H1 (cell line): ENCODE results near the gene PPP1CA. TPM values are rescaled to one million over a fixed set of nuclear protein-coding genes. Genes with fewer than 3 reads are reported as not detected.

Experiments
- BRCA1 ChIP-seq: IDR thresholded peaks from 2 replicates; pipeline ENCODE4 v1.6.1; 2012; ENCODE audit warnings: low read depth, low read length, improper control_type of control experiment
- CHD2 ChIP-seq: IDR thresholded peaks from 2 replicates; pipeline ENCODE4 v1.6.1; 2012; ENCODE audit warnings: low read length, improper control_type of control experiment
- CREB1 ChIP-seq: IDR thresholded peaks from 2 replicates; pipeline ENCODE4 v1.6.1; 2012; ENCODE audit warnings: inconsistent platforms
- CTBP2 ChIP-seq: IDR thresholded peaks from 2 replicates; pipeline ENCODE4 v1.7.0; 2011; ENCODE audit warnings: borderline replicate concordance, mild to moderate bottlenecking, moderate library complexity, mixed read lengths, low read length; ENCODE audit not compliant: insufficient read depth, insufficient read length
- EP300 ChIP-seq, 2 experiments: IDR thresholded peaks; 1 replicate in 1 of 2; 2 replicates in 1 of 2; pipeline ENCODE4 v1.6.1; 2011 to 2012; ENCODE audit warnings: low read depth in 2 of 2, low read length in 2 of 2, mild to moderate bottlenecking in 2 of 2, borderline replicate concordance in 1 of 2, inconsistent platforms in 1 of 2, moderate library complexity in 1 of 2
- HDAC6 ChIP-seq: IDR thresholded peaks from one replicate; pipeline ENCODE4 v1.7.1; 2012; ENCODE audit warnings: low read depth, mild to moderate bottlenecking, inconsistent platforms, low read length, moderate library complexity
- KDM1A ChIP-seq: fragments of 200-600, 300-600 bp; sonication (generic); IDR thresholded peaks from 2 replicates; pipeline ENCODE4 v1.7.1; 2016; ENCODE audit warnings: mild to moderate bottlenecking, low read length, borderline replicate concordance
- MAFK ChIP-seq: IDR thresholded peaks from 2 replicates; pipeline ENCODE4 v1.6.1; 2012; ENCODE audit warnings: low read depth, mild to moderate bottlenecking, improper control_type of control experiment, low read length
- PHF8 ChIP-seq: fragments of 200-600 bp; sonication (generic); conservative IDR thresholded peaks from 2 replicates; pipeline ENCODE4 v1.7.1; 2012; ENCODE audit warnings: low read depth, mild to moderate bottlenecking, inconsistent platforms, low read length, moderate library complexity
- POLR2A ChIP-seq, 2 experiments: IDR thresholded peaks; 1 replicate in 1 of 2; 2 replicates in 1 of 2; pipeline ENCODE4 v1.6.1; 2011; ENCODE audit warnings: low read depth in 2 of 2, low read length in 2 of 2, mild to moderate bottlenecking in 2 of 2; ENCODE audit errors: control extremely low read depth in 1 of 2
- POLR2AphosphoS5 ChIP-seq: IDR thresholded peaks from 2 replicates; pipeline ENCODE4 v1.6.1; 2011; ENCODE audit warnings: low read depth, low read length
- RNF2 ChIP-seq: fragments of 200-900, 300-1000 bp; sonication (generic); IDR thresholded peaks from 2 replicates; pipeline ENCODE4 v1.7.1; 2016; ENCODE audit warnings: borderline replicate concordance, low read depth, mild to moderate bottlenecking, antibody characterized with exemption, low read length; ENCODE audit not compliant: poor library complexity, severe bottlenecking; ENCODE audit errors: missing control alignments
- SIX5 ChIP-seq: IDR thresholded peaks from 2 replicates; pipeline ENCODE4 v1.6.1; 2011; ENCODE audit warnings: mild to moderate bottlenecking, low read depth, low read length
- SP1 ChIP-seq: IDR thresholded peaks from 2 replicates; pipeline ENCODE4 v1.6.1; 2011; ENCODE audit warnings: low read depth, low read length
- SP2 ChIP-seq: IDR thresholded peaks from 2 replicates; pipeline ENCODE4 v1.6.1; 2012; ENCODE audit warnings: mild to moderate bottlenecking, low read length, inconsistent platforms
- SRF ChIP-seq: IDR thresholded peaks from 2 replicates; pipeline ENCODE4 v1.6.1; 2011; ENCODE audit warnings: mild to moderate bottlenecking, low read depth, low read length, moderate library complexity
- SUZ12 ChIP-seq: fragments of 200-600 bp; sonication (generic); IDR thresholded peaks from 2 replicates; pipeline ENCODE4 v1.6.1; 2012; ENCODE audit warnings: mild to moderate bottlenecking, inconsistent platforms, low read length, moderate library complexity, mixed read lengths
- TAF1 ChIP-seq: IDR thresholded peaks from 2 replicates; pipeline ENCODE4 v1.6.1; 2011; ENCODE audit warnings: mild to moderate bottlenecking, low read depth, low read length
- TAF7 ChIP-seq: optimal IDR thresholded peaks from 2 replicates; pipeline ENCODE3; 2011; ENCODE audit warnings: low read depth, mild to moderate bottlenecking, inconsistent platforms, low read length, moderate library complexity, borderline replicate concordance
- YY1 ChIP-seq: IDR thresholded peaks from 2 replicates; pipeline ENCODE4 v1.6.1; 2011; ENCODE audit warnings: low read depth, mild to moderate bottlenecking, low read length
- polyA plus RNA-seq, 7 experiments: library from polyadenylated mRNA; depleted of rRNA in 3 of 7; stranded (reverse) in 5 of 7; unstranded in 2 of 7; fragments of >200 nt in 5 of 7; fragments of 200-250 nt in 2 of 7; gene quantifications; 1 replicate in 5 of 7; 2 replicates in 1 of 7; 4 replicates in 1 of 7; pipeline versions ENCODE4 v1.2.1 to v1.2.3, GENCODE V29; 2011 to 2013; ENCODE audit warnings: missing spikeins in 2 of 7, mixed read lengths in 2 of 7
- total RNA-seq: library from RNA; stranded (reverse); fragmentation: NEBNext Ultra II Directional; extraction: Animal tissue kit (Norgen Biotek cat#: 25700); gene quantifications from 2 replicates; pipeline ENCODE4 v1.2.1, GENCODE V29; 2021
- TF ChIP-seq, protein P1 (sequence below): IDR thresholded peaks from 2 replicates; pipeline ENCODE4 v1.6.1; 2011; ENCODE audit warnings: low read length, improper control_type of control experiment
- TF ChIP-seq, protein P2 (sequence below), 3 experiments: IDR thresholded peaks; 1 replicate in 2 of 3; 2 replicates in 1 of 3; pipeline versions ENCODE4 v1.5.1 to v1.6.1; 2011; ENCODE audit warnings: low read length in 3 of 3, mild to moderate bottlenecking in 3 of 3, inconsistent platforms in 2 of 3, low read depth in 1 of 3, moderate library complexity in 1 of 3; ENCODE audit not compliant: insufficient read depth in 1 of 3; ENCODE audit errors: control extremely low read depth in 1 of 3

Gene PPP1CA
- total and polyA plus RNA-seq, 2 of the 8 experiments (the other 6 are each of a cell fraction or from before 2014, with no cell fraction given) = 198 to 359 TPM

- TF ChIP-seq, protein P1, sequence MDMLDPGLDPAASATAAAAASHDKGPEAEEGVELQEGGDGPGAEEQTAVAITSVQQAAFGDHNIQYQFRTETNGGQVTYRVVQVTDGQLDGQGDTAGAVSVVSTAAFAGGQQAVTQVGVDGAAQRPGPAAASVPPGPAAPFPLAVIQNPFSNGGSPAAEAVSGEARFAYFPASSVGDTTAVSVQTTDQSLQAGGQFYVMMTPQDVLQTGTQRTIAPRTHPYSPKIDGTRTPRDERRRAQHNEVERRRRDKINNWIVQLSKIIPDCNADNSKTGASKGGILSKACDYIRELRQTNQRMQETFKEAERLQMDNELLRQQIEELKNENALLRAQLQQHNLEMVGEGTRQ = no peak
- TF ChIP-seq TAF7 (peak; percentile 57), SP1 (peak; percentile 83), SP2 (no peak), CREB1 (no peak), POLR2A (IDR thresholded peaks at IDR 0.05; ENCODE audit: control extremely low read depth in 1 of 2, low read depth in 2 of 2, low read length in 2 of 2) (no peak), RNF2 (no peak), CTBP2 (no peak), HDAC6 (no peak), SIX5 (no peak), CHD2 (peak; percentile 40; the same call in 1 of the 2 replicates), PHF8 (no peak), POLR2AphosphoS5 (peak; percentile 70; the same call in 1 of the 2 replicates), YY1 (0 out of 2 replicates have a peak, but pooled peaks have one; percentile 16), MAFK (no peak), SRF (peak; percentile 92), BRCA1 (no peak), KDM1A (peak; percentile 78; the same call in 1 of the 2 replicates), TAF1 (0 out of 2 replicates have a peak, but pooled peaks have one; percentile 20), SUZ12 (no peak), EP300 (IDR thresholded peaks at IDR 0.05; ENCODE audit: borderline replicate concordance in 1 of 2, low read depth in 2 of 2, low read length in 2 of 2) (peak; percentile 49 to 79; a peak in 2 of 3 replicates)
- TF ChIP-seq, protein P2, sequence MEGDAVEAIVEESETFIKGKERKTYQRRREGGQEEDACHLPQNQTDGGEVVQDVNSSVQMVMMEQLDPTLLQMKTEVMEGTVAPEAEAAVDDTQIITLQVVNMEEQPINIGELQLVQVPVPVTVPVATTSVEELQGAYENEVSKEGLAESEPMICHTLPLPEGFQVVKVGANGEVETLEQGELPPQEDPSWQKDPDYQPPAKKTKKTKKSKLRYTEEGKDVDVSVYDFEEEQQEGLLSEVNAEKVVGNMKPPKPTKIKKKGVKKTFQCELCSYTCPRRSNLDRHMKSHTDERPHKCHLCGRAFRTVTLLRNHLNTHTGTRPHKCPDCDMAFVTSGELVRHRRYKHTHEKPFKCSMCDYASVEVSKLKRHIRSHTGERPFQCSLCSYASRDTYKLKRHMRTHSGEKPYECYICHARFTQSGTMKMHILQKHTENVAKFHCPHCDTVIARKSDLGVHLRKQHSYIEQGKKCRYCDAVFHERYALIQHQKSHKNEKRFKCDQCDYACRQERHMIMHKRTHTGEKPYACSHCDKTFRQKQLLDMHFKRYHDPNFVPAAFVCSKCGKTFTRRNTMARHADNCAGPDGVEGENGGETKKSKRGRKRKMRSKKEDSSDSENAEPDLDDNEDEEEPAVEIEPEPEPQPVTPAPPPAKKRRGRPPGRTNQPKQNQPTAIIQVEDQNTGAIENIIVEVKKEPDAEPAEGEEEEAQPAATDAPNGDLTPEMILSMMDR (IDR thresholded peaks at IDR 0.05; ENCODE audit: control extremely low read depth in 1 of 3, insufficient read depth in 1 of 3, low read depth in 1 of 3, low read length in 3 of 3) = no peak
These were observed 34.9 kb upstream of the PPP1CA start (continued) for GRCh38 chr11:67436459-67437081.
